ENCODE results near the gene SMIM21. TPM values are rescaled to one million over a fixed set of nuclear protein-coding genes. Genes with fewer than 3 reads are reported as not detected.

SMIM21 gene
- total RNA-seq, 1 donor from 2014 or later: not detected

Other genes starting within 250 kb of the SMIM21 start
- 26.3 TPM for gene PTGR3, start 218.6 kb downstream of the SMIM21 start, total RNA-seq (ENCODE audit: unreplicated experiment)
- 16.3 TPM for gene TSHZ1, start 216.9 kb downstream of the SMIM21 start, total RNA-seq (ENCODE audit: unreplicated experiment)

Data from endothelial cell (in vitro differentiated cells).